Osteocyte (in vitro differentiated cells): ENCODE results near the gene PIGP. TPM values are rescaled to one million over a fixed set of nuclear protein-coding genes. Genes with fewer than 3 reads are reported as not detected.
"Not testable (repeated sequence)": the region's sequence is repeated elsewhere in the genome, so short reads cannot be mapped to it uniquely, and the experiment has no call there.

Source experiments
- DNase-seq: peaks from one replicate; pipeline ENCODE4 v3.0.0; 2021; ENCODE audit warnings: mixed read lengths; ENCODE audit not compliant: unreplicated experiment; ENCODE audit errors: extremely low spot score
- H3K27ac Mint-ChIP-seq: one replicate; pipeline ENCODE4 v1.8.0; 2021; ENCODE audit warnings: mild to moderate bottlenecking, mixed read lengths; ENCODE audit not compliant: unreplicated experiment
- H3K27me3 Mint-ChIP-seq: one replicate; pipeline ENCODE4 v1.8.0; 2021; ENCODE audit warnings: mixed read lengths; ENCODE audit not compliant: unreplicated experiment
- H3K36me3 Mint-ChIP-seq: one replicate; pipeline ENCODE4 v1.8.0; 2021; ENCODE audit warnings: mixed read lengths; ENCODE audit not compliant: unreplicated experiment
- H3K4me1 Mint-ChIP-seq: one replicate; pipeline ENCODE4 v1.8.0; 2021; ENCODE audit warnings: mixed read lengths; ENCODE audit not compliant: unreplicated experiment
- H3K4me3 Mint-ChIP-seq: one replicate; pipeline ENCODE4 v1.8.0; 2021; ENCODE audit warnings: mild to moderate bottlenecking, moderate library complexity, mixed read lengths; ENCODE audit not compliant: unreplicated experiment
- H3K9me3 Mint-ChIP-seq: one replicate; pipeline ENCODE4 v1.8.0; 2021; ENCODE audit warnings: mixed read lengths; ENCODE audit not compliant: unreplicated experiment
- long read RNA-seq: library from polyadenylated mRNA; unstranded; transcript quantifications from one replicate; pipeline ENCODE4 v2.0.0, GENCODE V29; 2021
- total RNA-seq: library from RNA; stranded (reverse); gene quantifications from 2 replicates; pipeline ENCODE4 v1.2.1, GENCODE V29; 2021
- TF ChIP-seq, protein P1 (sequence below): fragments of 200-600 bp; sonication (generic); IDR thresholded peaks from 2 replicates; pipeline ENCODE4 v1.5.0; 2021; ENCODE audit warnings: antibody characterized with exemption, mild to moderate bottlenecking, moderate library complexity

Gene PIGP
- 16.0 and 19.7 TPM in 2 replicates for total RNA-seq
- long read RNA-seq, full-length matches to known transcripts, result 7 of 10 reads
- long read RNA-seq, partial matches to known transcripts, result 0 of 10 reads
- long read RNA-seq, other reads (novel, unspliced or antisense), result 3 of 10 reads

DNA sequence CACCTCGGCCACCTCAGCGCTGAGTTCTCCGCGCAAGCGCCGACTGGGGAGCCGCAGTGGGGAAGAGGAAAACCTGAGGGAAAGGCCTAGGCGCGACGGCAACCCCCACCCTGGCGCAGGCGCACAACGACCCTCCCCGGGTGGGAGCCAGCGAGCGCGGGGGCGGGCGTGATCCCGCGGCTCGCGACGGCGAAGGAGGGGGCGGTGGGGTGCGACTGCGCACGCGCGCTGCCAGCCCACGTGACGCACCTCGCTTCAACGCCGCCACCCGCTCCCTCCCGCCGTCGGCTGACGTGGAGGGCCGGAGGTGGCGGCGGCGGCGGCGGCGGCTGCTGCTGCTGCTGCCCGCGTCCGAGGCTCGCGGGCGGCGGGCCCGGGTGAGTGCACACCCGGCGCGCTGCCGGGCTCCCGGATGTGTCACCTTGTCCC is at the start of gene PIGP, which contains the start of gene TTC3:
TSS of gene PIGP (minus strand) at position 84 of the 429 bp plus-strand sequence. CDS start 556 bp downstream, outside the sequence.
TSS of gene TTC3 (plus strand) at position 267 of the 429 bp plus-strand sequence. CDS start 14,004 bp downstream, outside the sequence.
- peak within 1 kb of the TSS; percentile 98 for H3K27ac Mint-ChIP-seq
- TF ChIP-seq, protein P1, sequence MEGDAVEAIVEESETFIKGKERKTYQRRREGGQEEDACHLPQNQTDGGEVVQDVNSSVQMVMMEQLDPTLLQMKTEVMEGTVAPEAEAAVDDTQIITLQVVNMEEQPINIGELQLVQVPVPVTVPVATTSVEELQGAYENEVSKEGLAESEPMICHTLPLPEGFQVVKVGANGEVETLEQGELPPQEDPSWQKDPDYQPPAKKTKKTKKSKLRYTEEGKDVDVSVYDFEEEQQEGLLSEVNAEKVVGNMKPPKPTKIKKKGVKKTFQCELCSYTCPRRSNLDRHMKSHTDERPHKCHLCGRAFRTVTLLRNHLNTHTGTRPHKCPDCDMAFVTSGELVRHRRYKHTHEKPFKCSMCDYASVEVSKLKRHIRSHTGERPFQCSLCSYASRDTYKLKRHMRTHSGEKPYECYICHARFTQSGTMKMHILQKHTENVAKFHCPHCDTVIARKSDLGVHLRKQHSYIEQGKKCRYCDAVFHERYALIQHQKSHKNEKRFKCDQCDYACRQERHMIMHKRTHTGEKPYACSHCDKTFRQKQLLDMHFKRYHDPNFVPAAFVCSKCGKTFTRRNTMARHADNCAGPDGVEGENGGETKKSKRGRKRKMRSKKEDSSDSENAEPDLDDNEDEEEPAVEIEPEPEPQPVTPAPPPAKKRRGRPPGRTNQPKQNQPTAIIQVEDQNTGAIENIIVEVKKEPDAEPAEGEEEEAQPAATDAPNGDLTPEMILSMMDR, result no peak
- peak within 1 kb of the TSS; percentile 85 for H3K4me3 Mint-ChIP-seq
- DNase-seq, result peak; percentile 100
- H3K27me3 Mint-ChIP-seq, result no peaks in the 10 kb centered on the region
- H3K4me1 Mint-ChIP-seq, result peaks cover 42% of the 10 kb centered on the region
- peaks cover 19% of the 10 kb centered on the region for H3K36me3 Mint-ChIP-seq
- no peaks in the 10 kb centered on the region for H3K9me3 Mint-ChIP-seq

DNA sequence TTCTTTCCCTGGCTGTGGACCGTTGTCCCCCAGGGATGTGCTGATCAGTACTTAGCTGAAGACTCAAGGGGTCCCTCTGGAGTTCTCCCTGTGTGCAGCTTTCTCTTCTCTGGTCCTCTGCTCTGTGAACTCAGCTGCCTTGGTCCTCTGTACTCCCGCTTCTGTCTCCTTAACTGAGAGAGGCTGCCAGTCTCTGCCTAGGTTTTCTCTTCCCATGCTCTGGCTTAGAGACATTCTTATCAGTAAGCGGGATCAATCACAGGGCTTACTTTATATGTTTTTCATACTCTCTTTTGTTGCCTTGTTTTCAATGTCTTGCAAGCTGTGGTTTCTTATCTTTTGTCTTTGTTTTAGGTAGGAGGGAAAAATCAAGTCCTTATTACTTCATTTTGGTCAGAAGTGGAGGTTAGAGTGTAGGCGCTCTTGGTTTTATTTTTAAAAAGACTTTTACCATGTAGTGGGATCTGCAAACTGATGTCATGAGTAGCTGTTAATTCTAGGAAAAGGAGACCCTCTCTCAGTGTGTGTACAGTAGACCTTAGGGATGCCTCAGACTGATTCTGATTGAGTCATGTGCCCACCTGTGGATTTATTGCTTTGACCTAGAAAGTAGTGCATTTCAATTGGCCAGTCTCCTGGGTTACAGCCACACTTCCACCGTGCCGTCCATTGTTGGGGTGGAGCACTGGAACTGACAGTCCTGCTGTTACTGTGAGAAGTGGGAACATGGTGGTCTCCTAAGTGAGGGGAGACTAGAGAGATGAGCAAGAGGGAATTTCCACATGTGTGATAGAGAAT is 46.7 kb upstream of the PIGP start:
- no peaks in the 10 kb centered on the region for H3K4me1 Mint-ChIP-seq
- H3K9me3 Mint-ChIP-seq, result no peaks in the 10 kb centered on the region
- no peaks in the 10 kb centered on the region for H3K27me3 Mint-ChIP-seq
- H3K4me3 Mint-ChIP-seq, result no peak overlapping the region
- peak overlapping the region; percentile 2 for H3K27ac Mint-ChIP-seq
- H3K36me3 Mint-ChIP-seq, result peaks cover 25% of the 10 kb centered on the region
- DNase-seq, result no peak
- TF ChIP-seq, protein P1, result no peak

DNA sequence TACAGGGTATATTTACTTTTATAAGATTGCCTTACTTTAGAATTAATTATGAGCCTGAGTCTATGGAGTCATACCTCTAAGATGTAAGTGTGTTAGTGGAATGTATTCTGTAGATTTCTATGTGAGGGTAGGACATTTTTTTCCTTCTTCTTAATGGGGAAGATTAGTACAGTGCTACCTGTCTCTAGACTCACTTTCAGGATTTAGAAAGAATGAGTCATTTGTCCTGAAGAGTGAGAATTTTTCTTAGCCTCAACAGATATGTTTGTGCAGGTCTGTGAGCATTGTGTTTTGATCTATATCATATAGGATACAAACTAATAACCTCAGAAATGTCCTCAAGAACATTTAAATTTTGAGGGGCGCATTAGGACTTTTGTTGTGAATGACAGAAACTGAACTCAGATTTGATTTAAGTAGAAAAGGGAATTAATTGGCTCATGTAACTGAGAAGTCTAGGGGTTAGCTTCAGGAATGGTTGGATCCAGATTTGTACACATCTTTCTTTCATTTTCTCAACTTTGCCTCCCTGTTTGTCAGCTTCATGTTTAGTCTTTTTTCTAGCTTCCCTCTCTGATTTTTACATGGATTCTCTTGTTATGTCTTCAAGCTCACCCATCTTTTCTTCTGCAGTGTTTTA is 45.4 kb upstream of the PIGP start:
- H3K27ac Mint-ChIP-seq, result no peak overlapping the region
- DNase-seq, result no peak
- peaks cover 20% of the 10 kb centered on the region for H3K36me3 Mint-ChIP-seq
- TF ChIP-seq, protein P1, result no peak
- H3K4me1 Mint-ChIP-seq, result no peaks in the 10 kb centered on the region
- no peaks in the 10 kb centered on the region for H3K9me3 Mint-ChIP-seq
- no peak overlapping the region for H3K4me3 Mint-ChIP-seq
- H3K27me3 Mint-ChIP-seq, result no peaks in the 10 kb centered on the region

DNA sequence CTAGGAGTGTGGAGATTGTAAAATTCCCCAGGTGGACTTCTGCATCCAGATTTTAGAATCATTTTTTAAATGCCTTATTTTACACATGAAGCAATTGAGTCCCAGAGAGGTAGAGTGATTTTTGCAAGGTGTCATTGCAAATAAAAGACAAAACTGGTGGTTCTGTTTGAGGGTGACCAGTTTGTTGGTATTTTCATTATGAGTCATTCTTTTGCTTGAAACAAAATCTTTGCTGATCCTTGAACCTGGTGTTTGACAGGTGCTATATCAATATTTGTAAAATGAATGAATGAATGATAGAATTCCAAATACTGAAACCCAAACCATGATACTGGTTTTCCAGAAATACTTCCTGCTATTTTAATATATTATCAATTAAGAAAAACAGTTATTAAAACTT is 44.3 kb upstream of the PIGP start:
- Mint-ChIP-seq H3K9me3 (no peaks in the 10 kb centered on the region), H3K4me1 (no peaks in the 10 kb centered on the region), H3K27me3 (no peaks in the 10 kb centered on the region), H3K36me3 (peaks cover 19% of the 10 kb centered on the region), H3K27ac (no peak overlapping the region), H3K4me3 (no peak overlapping the region)
- DNase-seq, result no peak
- TF ChIP-seq, protein P1, result no peak

DNA sequence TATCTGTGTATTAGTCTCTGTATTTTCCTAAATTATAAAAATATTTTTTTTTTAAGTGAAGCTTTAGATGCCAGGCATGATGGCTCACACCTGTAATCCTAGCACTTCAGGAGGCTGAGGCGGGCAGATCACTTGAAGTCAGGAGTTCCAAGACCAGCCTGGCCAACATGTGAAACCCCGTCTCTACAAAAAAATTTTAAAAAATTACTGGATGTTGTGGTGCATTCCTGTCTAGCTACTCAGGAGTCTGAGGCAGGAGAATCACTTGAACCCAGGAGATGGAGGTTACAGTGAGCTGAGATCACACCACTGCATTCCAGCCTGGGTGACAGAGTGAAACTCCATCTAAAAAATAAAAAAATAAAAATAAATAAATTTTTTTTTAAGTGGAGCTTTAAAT is 43.6 kb upstream of the PIGP start:
- DNase-seq, H3K9me3 Mint-ChIP-seq, H3K27ac Mint-ChIP-seq, H3K4me3 Mint-ChIP-seq, H3K27me3 Mint-ChIP-seq, H3K4me1 Mint-ChIP-seq: not testable (repeated sequence)
- H3K36me3 Mint-ChIP-seq, result peaks cover 18% of the 10 kb centered on the region

DNA sequence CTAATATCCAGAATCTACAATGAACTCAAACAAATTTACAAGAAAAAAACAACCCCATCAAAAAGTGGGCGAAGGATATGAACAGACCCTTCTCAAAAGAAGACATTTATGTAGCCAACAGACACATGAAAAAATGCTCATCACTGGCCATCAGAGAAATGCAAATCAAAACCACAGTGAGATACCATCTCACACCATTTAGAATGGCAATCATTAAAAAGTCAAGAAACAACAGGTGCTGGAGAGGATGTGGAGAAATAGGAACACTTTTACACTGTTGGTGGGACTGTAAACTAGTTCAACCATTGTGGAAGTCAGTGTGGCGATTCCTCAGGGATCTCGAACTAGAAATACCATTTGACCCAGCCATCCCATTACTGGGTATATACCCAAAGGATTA is 41.4 kb upstream of the PIGP start:
- H3K4me3 Mint-ChIP-seq, DNase-seq, H3K9me3 Mint-ChIP-seq, H3K4me1 Mint-ChIP-seq, H3K27me3 Mint-ChIP-seq, H3K27ac Mint-ChIP-seq: not testable (repeated sequence)
- H3K36me3 Mint-ChIP-seq, result peaks cover 17% of the 10 kb centered on the region

DNA sequence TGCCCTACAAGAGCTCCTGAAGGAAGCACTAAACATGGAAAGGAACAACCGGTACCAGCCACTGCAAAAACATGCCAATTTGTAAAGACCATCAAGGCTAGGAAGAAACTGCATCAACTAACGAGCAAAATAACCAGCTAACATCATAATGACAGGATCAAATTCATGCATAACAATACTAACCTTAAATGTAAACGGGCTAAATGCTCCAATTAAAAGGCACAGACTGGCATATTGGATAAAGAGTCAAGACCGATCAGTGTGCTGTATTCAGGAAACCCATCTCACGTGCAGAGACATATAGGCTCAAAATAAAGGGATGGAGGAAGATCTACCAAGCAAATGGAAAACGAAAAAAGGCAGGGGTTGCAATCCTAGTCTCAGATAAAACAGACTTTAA is 38.2 kb upstream of the PIGP start:
- H3K4me3 Mint-ChIP-seq, H3K27me3 Mint-ChIP-seq, DNase-seq, H3K27ac Mint-ChIP-seq, H3K4me1 Mint-ChIP-seq: not testable (repeated sequence)
- peaks cover 15% of the 10 kb centered on the region for H3K9me3 Mint-ChIP-seq
- peaks cover 26% of the 10 kb centered on the region for H3K36me3 Mint-ChIP-seq
